ENCODE measurements around the gene WLS.

Gene WLS

DNA sequence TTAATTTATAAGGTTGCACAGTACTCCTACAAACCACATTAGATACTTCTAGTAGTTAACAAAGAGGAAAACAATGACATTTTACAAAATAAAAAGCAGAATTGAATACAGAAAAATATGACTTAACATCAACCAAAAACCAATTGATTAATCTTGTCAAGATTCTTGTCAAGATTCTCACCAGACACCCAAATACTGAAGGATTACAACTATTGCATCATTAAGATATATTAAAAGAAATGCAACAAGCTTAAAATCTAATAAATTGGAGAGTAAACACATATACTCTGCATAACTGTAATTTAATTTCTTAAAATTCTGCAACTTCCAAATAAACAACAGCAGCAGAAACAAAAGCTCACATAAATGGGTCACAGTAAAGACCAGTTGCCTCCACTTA lies 4.7 kb downstream of the WLS start:
- ATAC-seq = no peak
- TF ChIP-seq GLIS3 (CRISPR knock-in tag; IDR thresholded peaks at IDR 0.05) (no peak), ARNTL (CRISPR knock-in tag; IDR thresholded peaks at IDR 0.05; ENCODE audit: borderline replicate concordance, low read depth) (no peak), RARB (CRISPR knock-in tag; IDR thresholded peaks at IDR 0.05) (no peak), ESRRG (CRISPR knock-in tag; IDR thresholded peaks at IDR 0.05) (no peak), TOX (CRISPR knock-in tag; IDR thresholded peaks at IDR 0.05; ENCODE audit: borderline replicate concordance) (no peak), BACH2 (CRISPR knock-in tag; IDR thresholded peaks at IDR 0.05; ENCODE audit: borderline replicate concordance) (no peak), CSRNP3 (CRISPR knock-in tag; IDR thresholded peaks at IDR 0.05) (no peak)
- TF ChIP-seq, protein P1, sequence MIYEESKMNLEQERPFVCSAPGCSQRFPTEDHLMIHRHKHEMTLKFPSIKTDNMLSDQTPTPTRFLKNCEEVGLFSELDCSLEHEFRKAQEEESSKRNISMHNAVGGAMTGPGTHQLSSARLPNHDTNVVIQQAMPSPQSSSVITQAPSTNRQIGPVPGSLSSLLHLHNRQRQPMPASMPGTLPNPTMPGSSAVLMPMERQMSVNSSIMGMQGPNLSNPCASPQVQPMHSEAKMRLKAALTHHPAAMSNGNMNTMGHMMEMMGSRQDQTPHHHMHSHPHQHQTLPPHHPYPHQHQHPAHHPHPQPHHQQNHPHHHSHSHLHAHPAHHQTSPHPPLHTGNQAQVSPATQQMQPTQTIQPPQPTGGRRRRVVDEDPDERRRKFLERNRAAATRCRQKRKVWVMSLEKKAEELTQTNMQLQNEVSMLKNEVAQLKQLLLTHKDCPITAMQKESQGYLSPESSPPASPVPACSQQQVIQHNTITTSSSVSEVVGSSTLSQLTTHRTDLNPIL (CRISPR knock-in tag; IDR thresholded peaks at IDR 0.05; ENCODE audit: low read depth) = no peak
- TF ChIP-seq, protein P2, sequence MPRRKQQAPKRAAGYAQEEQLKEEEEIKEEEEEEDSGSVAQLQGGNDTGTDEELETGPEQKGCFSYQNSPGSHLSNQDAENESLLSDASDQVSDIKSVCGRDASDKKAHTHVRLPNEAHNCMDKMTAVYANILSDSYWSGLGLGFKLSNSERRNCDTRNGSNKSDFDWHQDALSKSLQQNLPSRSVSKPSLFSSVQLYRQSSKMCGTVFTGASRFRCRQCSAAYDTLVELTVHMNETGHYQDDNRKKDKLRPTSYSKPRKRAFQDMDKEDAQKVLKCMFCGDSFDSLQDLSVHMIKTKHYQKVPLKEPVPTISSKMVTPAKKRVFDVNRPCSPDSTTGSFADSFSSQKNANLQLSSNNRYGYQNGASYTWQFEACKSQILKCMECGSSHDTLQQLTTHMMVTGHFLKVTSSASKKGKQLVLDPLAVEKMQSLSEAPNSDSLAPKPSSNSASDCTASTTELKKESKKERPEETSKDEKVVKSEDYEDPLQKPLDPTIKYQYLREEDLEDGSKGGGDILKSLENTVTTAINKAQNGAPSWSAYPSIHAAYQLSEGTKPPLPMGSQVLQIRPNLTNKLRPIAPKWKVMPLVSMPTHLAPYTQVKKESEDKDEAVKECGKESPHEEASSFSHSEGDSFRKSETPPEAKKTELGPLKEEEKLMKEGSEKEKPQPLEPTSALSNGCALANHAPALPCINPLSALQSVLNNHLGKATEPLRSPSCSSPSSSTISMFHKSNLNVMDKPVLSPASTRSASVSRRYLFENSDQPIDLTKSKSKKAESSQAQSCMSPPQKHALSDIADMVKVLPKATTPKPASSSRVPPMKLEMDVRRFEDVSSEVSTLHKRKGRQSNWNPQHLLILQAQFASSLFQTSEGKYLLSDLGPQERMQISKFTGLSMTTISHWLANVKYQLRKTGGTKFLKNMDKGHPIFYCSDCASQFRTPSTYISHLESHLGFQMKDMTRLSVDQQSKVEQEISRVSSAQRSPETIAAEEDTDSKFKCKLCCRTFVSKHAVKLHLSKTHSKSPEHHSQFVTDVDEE (CRISPR knock-in tag; IDR thresholded peaks at IDR 0.05) = no peak

- TF ChIP-seq, protein P1 (CRISPR knock-in tag; IDR thresholded peaks at IDR 0.05; ENCODE audit: low read depth) = no peak
- TF ChIP-seq TOX (CRISPR knock-in tag; IDR thresholded peaks at IDR 0.05; ENCODE audit: borderline replicate concordance) (no peak), RARB (CRISPR knock-in tag; IDR thresholded peaks at IDR 0.05) (no peak)
- ATAC-seq = no peak
These were observed 6.5 kb downstream of the WLS start for GRCh38 chr1:68225781-68226180.

DNA sequence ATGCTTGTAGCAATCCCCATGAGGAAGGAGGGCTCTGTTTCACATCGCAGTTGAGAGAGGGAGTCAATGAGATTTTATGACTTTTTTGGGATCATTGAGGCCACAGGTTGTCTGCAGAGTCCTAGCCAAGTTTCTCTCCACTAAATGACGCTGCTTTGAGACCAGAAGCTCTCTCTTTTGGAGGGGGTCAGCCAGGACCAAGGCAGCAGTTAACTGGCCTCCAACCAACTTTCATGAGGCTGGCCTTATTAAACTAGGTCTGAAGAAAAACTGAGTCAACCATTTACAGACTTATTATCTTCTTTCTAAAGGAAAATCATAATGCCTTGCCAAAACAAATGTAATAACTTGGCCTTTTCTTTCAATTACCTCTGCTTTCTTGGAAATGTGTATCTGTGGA lies 8.6 kb downstream of the WLS start:
- TF ChIP-seq, protein P2 (CRISPR knock-in tag; IDR thresholded peaks at IDR 0.05) = no peak
- TF ChIP-seq PPARA (CRISPR knock-in tag; IDR thresholded peaks at IDR 0.05; ENCODE audit: borderline replicate concordance) (no peak), OSR1 (CRISPR knock-in tag; IDR thresholded peaks at IDR 0.05) (no peak), CSRNP3 (CRISPR knock-in tag; IDR thresholded peaks at IDR 0.05) (no peak), ARNTL (CRISPR knock-in tag; IDR thresholded peaks at IDR 0.05; ENCODE audit: borderline replicate concordance, low read depth) (no peak), POU6F1 (CRISPR knock-in tag; IDR thresholded peaks at IDR 0.05; ENCODE audit: borderline replicate concordance, low read depth) (no peak)
- TF ChIP-seq, protein P1 (CRISPR knock-in tag; IDR thresholded peaks at IDR 0.05; ENCODE audit: low read depth) = no peak
- ATAC-seq = no peak
